ENCODE data around the gene CDC42EP2. TPM values are rescaled to one million over a fixed set of nuclear protein-coding genes. Genes with fewer than 3 reads are reported as not detected.

The CDC42EP2 gene
- polyA plus RNA-seq, 1 donor (not counting 4 experiments of a cell fraction or from before 2014, with no cell fraction given), result 6.1 TPM

DNA sequence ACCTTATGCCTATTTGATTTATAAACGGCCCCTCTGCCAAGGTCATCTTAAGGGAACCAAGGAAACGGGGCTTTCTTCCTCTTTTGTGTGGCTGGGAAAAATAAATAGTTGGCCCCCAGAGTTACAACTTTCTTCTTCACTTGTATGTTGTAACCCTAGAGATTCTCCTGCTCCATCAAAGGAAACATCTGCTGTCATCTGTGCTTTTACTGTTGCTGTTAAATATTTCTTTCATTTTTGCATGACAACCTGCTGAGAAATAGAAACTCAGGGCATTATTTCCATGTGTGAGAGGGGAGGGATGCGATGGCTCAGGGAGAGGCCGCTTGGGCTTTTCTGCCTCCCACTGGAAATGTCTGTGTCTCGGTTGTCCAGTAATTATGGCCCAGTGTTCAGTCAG is 21.8 kb upstream of the CDC42EP2 start:
- H3K4me1 ChIP-seq (ENCODE audit: control insufficient read depth, extremely low read depth, insufficient read depth, low read length), result no peaks in the 10 kb centered on the region
- dilution Hi-C loops (cut with MboI; ENCODE audit: extremely low pct_ligation_motif_present, low sequenced_read_pairs), result no loop called here
- H3K9me3 ChIP-seq (ENCODE audit: control insufficient read depth, low read depth, low read length), result no peaks in the 10 kb centered on the region
- H3K9ac ChIP-seq (ENCODE audit: control insufficient read depth, extremely low read depth, insufficient read depth, low read length), result no peak overlapping the region
- H3K4me3 ChIP-seq (ENCODE audit: control insufficient read depth in 2 of 3, extremely low read depth in 1 of 3, insufficient read depth in 2 of 3, low read depth in 1 of 3, low read length in 3 of 3), result no peak overlapping the region
- H3K79me2 ChIP-seq (ENCODE audit: control insufficient read depth, insufficient read depth, low read length), result no peaks in the 10 kb centered on the region
- H4K20me1 ChIP-seq (ENCODE audit: control insufficient read depth, extremely low read depth, insufficient read depth, low read length), result no peaks in the 10 kb centered on the region
- no peak overlapping the region for H3K4me2 ChIP-seq (ENCODE audit: control insufficient read depth, extremely low read depth, insufficient read depth, low read depth, low read length)
- no peaks in the 10 kb centered on the region for H3K9me1 ChIP-seq (ENCODE audit: control insufficient read depth, extremely low read depth, insufficient read depth, low read length)
- no peak for TF ChIP-seq EZH2 (IDR thresholded peaks at IDR 0.05; ENCODE audit: low read length)
- TF ChIP-seq, protein P1, sequence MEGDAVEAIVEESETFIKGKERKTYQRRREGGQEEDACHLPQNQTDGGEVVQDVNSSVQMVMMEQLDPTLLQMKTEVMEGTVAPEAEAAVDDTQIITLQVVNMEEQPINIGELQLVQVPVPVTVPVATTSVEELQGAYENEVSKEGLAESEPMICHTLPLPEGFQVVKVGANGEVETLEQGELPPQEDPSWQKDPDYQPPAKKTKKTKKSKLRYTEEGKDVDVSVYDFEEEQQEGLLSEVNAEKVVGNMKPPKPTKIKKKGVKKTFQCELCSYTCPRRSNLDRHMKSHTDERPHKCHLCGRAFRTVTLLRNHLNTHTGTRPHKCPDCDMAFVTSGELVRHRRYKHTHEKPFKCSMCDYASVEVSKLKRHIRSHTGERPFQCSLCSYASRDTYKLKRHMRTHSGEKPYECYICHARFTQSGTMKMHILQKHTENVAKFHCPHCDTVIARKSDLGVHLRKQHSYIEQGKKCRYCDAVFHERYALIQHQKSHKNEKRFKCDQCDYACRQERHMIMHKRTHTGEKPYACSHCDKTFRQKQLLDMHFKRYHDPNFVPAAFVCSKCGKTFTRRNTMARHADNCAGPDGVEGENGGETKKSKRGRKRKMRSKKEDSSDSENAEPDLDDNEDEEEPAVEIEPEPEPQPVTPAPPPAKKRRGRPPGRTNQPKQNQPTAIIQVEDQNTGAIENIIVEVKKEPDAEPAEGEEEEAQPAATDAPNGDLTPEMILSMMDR (optimal IDR thresholded peaks at IDR 0.05 in 1 of 3, IDR thresholded peaks at IDR 0.05 in 1 of 3, conservative IDR thresholded peaks at IDR 0.05 in 1 of 3; ENCODE audit: extremely low read depth in 1 of 3, insufficient read depth in 2 of 3, low read length in 3 of 3), result no peak
- DNase-seq (ENCODE audit: low read depth, low spot score), result no peak
- H3K27me3 ChIP-seq (ENCODE audit: control insufficient read depth, extremely low read depth, insufficient read depth, low read length), result no peaks in the 10 kb centered on the region
- H2AFZ ChIP-seq (ENCODE audit: control insufficient read depth, low read length), result no peak overlapping the region
- no peak for FAIRE-seq
- H3K27ac ChIP-seq (ENCODE audit: control insufficient read depth, insufficient read depth, low read length), result no peak overlapping the region
- peaks cover 6 to 35% of the 10 kb centered on the region in 2 experiments for H3K36me3 ChIP-seq (ENCODE audit: control insufficient read depth in 2 of 2, extremely low read depth in 1 of 2, insufficient read depth in 2 of 2, low read length in 2 of 2)

DNA sequence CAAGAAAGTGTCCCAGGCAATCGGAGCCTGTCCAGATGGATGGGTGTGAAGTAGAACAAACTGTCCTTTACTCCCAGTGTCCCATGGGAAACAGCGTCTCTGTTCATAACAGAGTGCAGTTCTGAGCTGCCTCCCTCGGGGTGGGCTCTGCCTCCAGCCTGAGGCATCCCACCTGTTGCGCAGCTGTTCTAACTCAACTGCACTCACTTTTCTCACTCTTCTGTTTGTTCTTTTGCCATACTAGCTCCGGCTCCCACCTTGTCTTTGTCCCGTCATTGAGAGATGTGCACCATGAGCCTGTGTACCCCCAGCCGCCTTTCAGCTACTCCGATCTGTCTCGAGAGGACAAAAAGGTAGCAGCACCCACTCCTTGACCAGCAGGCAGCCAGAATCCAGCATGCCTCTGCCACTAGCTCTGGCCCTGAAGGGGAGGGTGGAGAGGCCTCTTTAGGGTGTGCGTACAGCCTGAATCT is 20.7 kb upstream of the CDC42EP2 start:
- H3K4me2 ChIP-seq (ENCODE audit: control insufficient read depth, extremely low read depth, insufficient read depth, low read depth, low read length), result no peak overlapping the region
- no peaks in the 10 kb centered on the region for H3K9me1 ChIP-seq (ENCODE audit: control insufficient read depth, extremely low read depth, insufficient read depth, low read length)
- no peak overlapping the region for H3K9ac ChIP-seq (ENCODE audit: control insufficient read depth, extremely low read depth, insufficient read depth, low read length)
- peaks cover 10 to 44% of the 10 kb centered on the region in 2 experiments for H3K36me3 ChIP-seq (ENCODE audit: control insufficient read depth in 2 of 2, extremely low read depth in 1 of 2, insufficient read depth in 2 of 2, low read length in 2 of 2)
- FAIRE-seq (no peak), DNase-seq (ENCODE audit: low read depth, low spot score) (no peak)
- H3K9me3 ChIP-seq (ENCODE audit: control insufficient read depth, low read depth, low read length), result no peaks in the 10 kb centered on the region
- H2AFZ ChIP-seq (ENCODE audit: control insufficient read depth, low read length), result no peak overlapping the region
- no peaks in the 10 kb centered on the region for H4K20me1 ChIP-seq (ENCODE audit: control insufficient read depth, extremely low read depth, insufficient read depth, low read length)
- TF ChIP-seq, protein P1 (optimal IDR thresholded peaks at IDR 0.05 in 1 of 3, IDR thresholded peaks at IDR 0.05 in 1 of 3, conservative IDR thresholded peaks at IDR 0.05 in 1 of 3; ENCODE audit: extremely low read depth in 1 of 3, insufficient read depth in 2 of 3, low read length in 3 of 3), result no peak
- no peak for TF ChIP-seq EZH2 (IDR thresholded peaks at IDR 0.05; ENCODE audit: low read length)
- no peaks in the 10 kb centered on the region for H3K27me3 ChIP-seq (ENCODE audit: control insufficient read depth, extremely low read depth, insufficient read depth, low read length)
- dilution Hi-C loops (cut with MboI; ENCODE audit: extremely low pct_ligation_motif_present, low sequenced_read_pairs), result no loop called here
- no peaks in the 10 kb centered on the region for H3K4me1 ChIP-seq (ENCODE audit: control insufficient read depth, extremely low read depth, insufficient read depth, low read length)
- no peak overlapping the region for H3K27ac ChIP-seq (ENCODE audit: control insufficient read depth, insufficient read depth, low read length)
- H3K79me2 ChIP-seq (ENCODE audit: control insufficient read depth, insufficient read depth, low read length), result no peaks in the 10 kb centered on the region
- no peak overlapping the region for H3K4me3 ChIP-seq (ENCODE audit: control insufficient read depth in 2 of 3, extremely low read depth in 1 of 3, insufficient read depth in 2 of 3, low read depth in 1 of 3, low read length in 3 of 3)

Data from keratinocyte (primary cell).